ENCODE measurements around the gene ZCRB1.
"Not testable (repeated sequence)": the region's sequence is repeated elsewhere in the genome, so short reads cannot be mapped to it uniquely, and the experiment has no call there.

ZCRB1 gene

GRCh38 chr12:42330097-42330496, 4.2 kb upstream of the ZCRB1 start:
- DNase-seq (ENCODE audit: low read depth in 2 of 3, low spot score in 1 of 3) = not testable (repeated sequence)

GRCh38 chr12:42327227-42327590, 1.3 kb upstream of the ZCRB1 start:
- no peak for DNase-seq (ENCODE audit: low read depth in 2 of 3, low spot score in 1 of 3)

- DNase-seq (ENCODE audit: low read depth in 2 of 3, low spot score in 1 of 3) = no peak
Measured at GRCh38 chr12:42326541-42327226, 790 bp upstream of the ZCRB1 start.

- DNase-seq (ENCODE audit: low read depth in 2 of 3, low spot score in 1 of 3) = no peak
Measured at GRCh38 chr12:42325326-42325652, 605 bp downstream of the ZCRB1 start.

GRCh38 chr12:42323856-42324255, 2.0 kb downstream of the ZCRB1 start:
- DNase-seq (ENCODE audit: low read depth in 2 of 3, low spot score in 1 of 3) = no peak

- DNase-seq (ENCODE audit: low read depth in 2 of 3, low spot score in 1 of 3) = no peak
Measured at GRCh38 chr12:42322567-42322966, 3.3 kb downstream of the ZCRB1 start.

GRCh38 chr12:42320796-42321195, 5.1 kb downstream of the ZCRB1 start:
- no peak for DNase-seq (ENCODE audit: low read depth in 2 of 3, low spot score in 1 of 3)

GRCh38 chr12:42315108-42315507, 10.8 kb downstream of the ZCRB1 start:
- no peak for DNase-seq (ENCODE audit: low read depth in 2 of 3, low spot score in 1 of 3)

GRCh38 chr12:42309996-42310395, 15.9 kb downstream of the ZCRB1 start:
- DNase-seq (ENCODE audit: low read depth in 2 of 3, low spot score in 1 of 3) = no peak

- no peak for DNase-seq (ENCODE audit: low read depth in 2 of 3, low spot score in 1 of 3)
Measured at GRCh38 chr12:42308390-42308789, 17.5 kb downstream of the ZCRB1 start.

- DNase-seq (ENCODE audit: low read depth in 2 of 3, low spot score in 1 of 3) = no peak
Measured at GRCh38 chr12:42306297-42306696, 19.6 kb downstream of the ZCRB1 start.

- DNase-seq (ENCODE audit: low read depth in 2 of 3, low spot score in 1 of 3) = peak; percentile 59 to 76 (median 65)
Measured at GRCh38 chr12:42299392-42300308, 26.2 kb downstream of the ZCRB1 start.

GRCh38 chr12:42298887-42299286, 27.0 kb downstream of the ZCRB1 start:
- no peak for DNase-seq (ENCODE audit: low read depth in 2 of 3, low spot score in 1 of 3)

- peak in 1 of 3 donors; percentile 27 for DNase-seq (ENCODE audit: low read depth in 2 of 3, low spot score in 1 of 3)
Measured at GRCh38 chr12:42296503-42297109, 29.3 kb downstream of the ZCRB1 start.

- no peak for DNase-seq (ENCODE audit: low read depth in 2 of 3, low spot score in 1 of 3)
Measured at GRCh38 chr12:42291680-42292079, 34.2 kb downstream of the ZCRB1 start.

GRCh38 chr12:42288544-42288943, 37.4 kb downstream of the ZCRB1 start:
- no peak for DNase-seq (ENCODE audit: low read depth in 2 of 3, low spot score in 1 of 3)

GRCh38 chr12:42286741-42287140, 39.2 kb downstream of the ZCRB1 start:
- no peak for DNase-seq (ENCODE audit: low read depth in 2 of 3, low spot score in 1 of 3)

- DNase-seq (ENCODE audit: low read depth in 2 of 3, low spot score in 1 of 3) = no peak
Measured at GRCh38 chr12:42285431-42285830, 40.5 kb downstream of the ZCRB1 start.

GRCh38 chr12:42284876-42285275, 41.0 kb downstream of the ZCRB1 start:
- DNase-seq (ENCODE audit: low read depth in 2 of 3, low spot score in 1 of 3) = no peak

GRCh38 chr12:42284157-42284556, 41.7 kb downstream of the ZCRB1 start:
- no peak for DNase-seq (ENCODE audit: low read depth in 2 of 3, low spot score in 1 of 3)

- DNase-seq (ENCODE audit: low read depth in 2 of 3, low spot score in 1 of 3) = no peak
Measured at GRCh38 chr12:42283739-42284138, 42.2 kb downstream of the ZCRB1 start.

- no peak for DNase-seq (ENCODE audit: low read depth in 2 of 3, low spot score in 1 of 3)
Measured at GRCh38 chr12:42282294-42282693, 43.6 kb downstream of the ZCRB1 start.
